BLaER1 treated with 17β-estradiol and CSF1 and Interleukin-3, amounts not matched to agents 10 nM and 100 nM (cell line): ENCODE results near the gene KLHL35.
"Not testable (repeated sequence)": the region's sequence is repeated elsewhere in the genome, so short reads cannot be mapped to it uniquely, and the experiment has no call there.

ENCODE experiments used
- H3K27ac ChIP-seq, 11 experiments: shearing (Covaris generic); formaldehyde crosslinking; 2 replicates each; pipeline ENCODE4 v1.8.1; 2022
- H3K27me3 ChIP-seq, 11 experiments: shearing (Covaris generic); formaldehyde crosslinking; 2 replicates each; pipeline ENCODE4 v1.8.1; 2022
- H3K36me3 ChIP-seq, 11 experiments: shearing (Covaris generic); formaldehyde crosslinking; 2 replicates each; pipeline ENCODE4 v1.8.1; 2022
- H3K4me1 ChIP-seq, 10 experiments: shearing (Covaris generic); formaldehyde crosslinking; 2 replicates each; pipeline ENCODE4 v1.8.1; 2022
- H3K4me2 ChIP-seq, 11 experiments: shearing (Covaris generic); formaldehyde crosslinking; 2 replicates each; pipeline ENCODE4 v1.8.1; 2022
- H3K4me3 ChIP-seq, 10 experiments: shearing (Covaris generic); formaldehyde crosslinking; 2 replicates each; pipeline ENCODE4 v1.8.1; 2022
- H3K9ac ChIP-seq, 11 experiments: shearing (Covaris generic); formaldehyde crosslinking; 2 replicates each; pipeline ENCODE4 v1.8.1; 2022
- H3K9me3 ChIP-seq, 11 experiments: shearing (Covaris generic); formaldehyde crosslinking; replicated peaks in 1 of 11; 2 replicates each; pipeline ENCODE4 v1.8.1; 2022
- H4K20me1 ChIP-seq, 11 experiments: shearing (Covaris generic); formaldehyde crosslinking; 2 replicates each; pipeline ENCODE4 v1.8.1; 2022
- Cebpa-rat ChIP-seq, 11 experiments: shearing (Covaris generic); IDR thresholded peaks; 2 replicates each; pipeline ENCODE4 v1.8.1; 2022

Gene KLHL35

GRCh38 chr11:75388386-75389275 lies 44.4 kb downstream of the KLHL35 start:
- Histone ChIP-seq H4K20me1 (no peaks in the 10 kb centered on the region), H3K27ac (peak overlapping the region in 2 of 11 experiments; percentile 3 to 44; a peak in 2 of 22 replicates), H3K36me3 (no peaks in the 10 kb centered on the region), H3K27me3 (no peaks in the 10 kb centered on the region), H3K4me2 (peak overlapping the region in 5 of 11 experiments; percentile 9 to 53 (median 26); a peak in 8 of 22 replicates), H3K4me1 (peaks cover 12 to 21% (median 18%) of the 10 kb centered on the region in 10 experiments), H3K9ac (peak overlapping the region in 1 of 11 experiments; percentile 26; a peak in 1 of 22 replicates), H3K4me3 (no peak overlapping the region), H3K9me3 (no peaks in the 10 kb centered on the region)
- no peak for TF ChIP-seq Cebpa-rat (IDR thresholded peaks at IDR 0.05)

- Histone ChIP-seq H4K20me1 (no peaks in the 10 kb centered on the region), H3K36me3 (no peaks in the 10 kb centered on the region), H3K27ac (no peak overlapping the region), H3K4me3 (no peak overlapping the region), H3K27me3 (no peaks in the 10 kb centered on the region), H3K9me3 (no peaks in the 10 kb centered on the region), H3K4me2 (no peak overlapping the region), H3K9ac (no peak overlapping the region), H3K4me1 (peaks cover 20 to 28% (median 26%) of the 10 kb centered on the region in 10 experiments)
- no peak for TF ChIP-seq Cebpa-rat (IDR thresholded peaks at IDR 0.05)
Measured at GRCh38 chr11:75387736-75388294, 45.2 kb downstream of the KLHL35 start.

GRCh38 chr11:75386942-75387630 lies 45.9 kb downstream of the KLHL35 start:
- no peak overlapping the region for H3K9ac ChIP-seq
- no peaks in the 10 kb centered on the region for H4K20me1 ChIP-seq
- H3K27ac ChIP-seq: no peak overlapping the region
- peaks cover 20 to 31% (median 26%) of the 10 kb centered on the region in 10 experiments for H3K4me1 ChIP-seq
- TF ChIP-seq Cebpa-rat (IDR thresholded peaks at IDR 0.05): no peak
- H3K4me3 ChIP-seq: no peak overlapping the region
- no peaks in the 10 kb centered on the region for H3K27me3 ChIP-seq
- no peak overlapping the region for H3K4me2 ChIP-seq
- no peaks in the 10 kb centered on the region for H3K36me3 ChIP-seq
- H3K9me3 ChIP-seq: no peaks in the 10 kb centered on the region

- Histone ChIP-seq H4K20me1 (no peaks in the 10 kb centered on the region), H3K9me3 (no peaks in the 10 kb centered on the region), H3K4me3 (peak overlapping the region in 1 of 10 experiments; percentile 14; a peak in 1 of 20 replicates), H3K4me1 (peaks cover 20 to 43% (median 37%) of the 10 kb centered on the region in 10 experiments), H3K9ac (peak overlapping the region in 5 of 11 experiments; percentile 9 to 42 (median 21); a peak in 5 of 22 replicates), H3K27ac (no peak overlapping the region; a peak in 1 of 22 replicates), H3K36me3 (no peaks in the 10 kb centered on the region), H3K4me2 (peak overlapping the region; percentile 31 to 82 (median 59)), H3K27me3 (no peaks in the 10 kb centered on the region)
- no peak for TF ChIP-seq Cebpa-rat (IDR thresholded peaks at IDR 0.05)
Measured at GRCh38 chr11:75384438-75385080, 48.4 kb downstream of the KLHL35 start.

- H3K4me3 ChIP-seq: no peak overlapping the region
- H3K9ac ChIP-seq: peak overlapping the region; percentile 12 to 70 (median 59); a peak in 18 of 22 replicates
- H3K4me2 ChIP-seq: peak overlapping the region; percentile 31 to 82 (median 59)
- no peaks in the 10 kb centered on the region for H4K20me1 ChIP-seq
- H3K27ac ChIP-seq: peak overlapping the region; percentile 23 to 72 (median 47); a peak in 15 of 22 replicates
- no peaks in the 10 kb centered on the region for H3K9me3 ChIP-seq
- H3K27me3 ChIP-seq: no peaks in the 10 kb centered on the region
- peaks cover 20 to 39% (median 30%) of the 10 kb centered on the region in 10 experiments for H3K4me1 ChIP-seq
- no peak for TF ChIP-seq Cebpa-rat (IDR thresholded peaks at IDR 0.05)
- no peaks in the 10 kb centered on the region for H3K36me3 ChIP-seq
Measured at GRCh38 chr11:75383246-75383645, 49.8 kb downstream of the KLHL35 start.

- no peak for TF ChIP-seq Cebpa-rat (IDR thresholded peaks at IDR 0.05)
- Histone ChIP-seq H3K9me3 (no peaks in the 10 kb centered on the region), H3K27ac (no peak overlapping the region; a peak in 2 of 22 replicates), H4K20me1 (no peaks in the 10 kb centered on the region), H3K4me1 (peaks cover 20 to 42% (median 30%) of the 10 kb centered on the region in 10 experiments), H3K4me3 (no peak overlapping the region), H3K27me3 (no peaks in the 10 kb centered on the region), H3K9ac (no peak overlapping the region), H3K4me2 (peak overlapping the region in 5 of 11 experiments; percentile 15 to 54 (median 30); a peak in 8 of 22 replicates), H3K36me3 (no peaks in the 10 kb centered on the region)
Measured at GRCh38 chr11:75380716-75381420, 52.1 kb downstream of the KLHL35 start.

GRCh38 chr11:75380245-75380644 lies 52.8 kb downstream of the KLHL35 start:
- no peaks in the 10 kb centered on the region for H3K36me3 ChIP-seq
- H3K4me2 ChIP-seq: peak overlapping the region in 3 of 11 experiments; percentile 30 to 54 (median 50); a peak in 5 of 22 replicates
- no peaks in the 10 kb centered on the region for H4K20me1 ChIP-seq
- no peaks in the 10 kb centered on the region for H3K9me3 ChIP-seq
- H3K9ac ChIP-seq: no peak overlapping the region
- no peak overlapping the region for H3K4me3 ChIP-seq
- H3K27ac ChIP-seq: no peak overlapping the region
- H3K4me1 ChIP-seq: peaks cover 20 to 42% (median 30%) of the 10 kb centered on the region in 10 experiments
- no peaks in the 10 kb centered on the region for H3K27me3 ChIP-seq
- no peak for TF ChIP-seq Cebpa-rat (IDR thresholded peaks at IDR 0.05)

- not testable (repeated sequence) for H3K27me3 ChIP-seq, H3K36me3 ChIP-seq, H3K9ac ChIP-seq, H3K9me3 ChIP-seq, H4K20me1 ChIP-seq, H3K4me2 ChIP-seq, H3K4me3 ChIP-seq, H3K27ac ChIP-seq
- peaks cover 10 to 34% (median 19%) of the 10 kb centered on the region in 10 experiments for H3K4me1 ChIP-seq
Measured at GRCh38 chr11:75378776-75379175, 54.2 kb downstream of the KLHL35 start.
